Measurements from ENCODE around the gene NAXD. TPM values are rescaled to one million over a fixed set of nuclear protein-coding genes. Genes with fewer than 3 reads are reported as not detected.

Gene NAXD
- total RNA-seq, 1 donor from 2014 or later: 32.7 TPM

GRCh38 chr13:110683203-110683883 is 68.0 kb downstream of the NAXD start:
- no peaks in the 10 kb centered on the region for H3K9me3 Mint-ChIP-seq
- ChIA-PET CTCF (interaction anchor here (0.5 to 1.6 kb wide), 4 partner anchors 34 to 134 kb away, joined by 3 to 5 read pairs (median 3); no protein-coding TSS in a partner anchor), POLR2A (interaction anchor here (1.1 kb wide), 1 partner anchor 241 kb away, joined by 3 read pairs; no protein-coding TSS in a partner anchor)
- DNase-seq (no peak), ATAC-seq (ENCODE audit: low read depth) (no peak)
- peaks cover 74% of the 10 kb centered on the region for H3K36me3 Mint-ChIP-seq (ENCODE audit: low read depth)
- intact Hi-C loops (cut with micrococcal nuclease): loop anchor here (1.0 kb wide), 1 partner anchor 136 kb away; no protein-coding TSS in a partner anchor
- H3K27me3 Mint-ChIP-seq: no peaks in the 10 kb centered on the region
- peaks cover 14% of the 10 kb centered on the region for H3K4me1 Mint-ChIP-seq
- TF ChIP-seq, protein P1, sequence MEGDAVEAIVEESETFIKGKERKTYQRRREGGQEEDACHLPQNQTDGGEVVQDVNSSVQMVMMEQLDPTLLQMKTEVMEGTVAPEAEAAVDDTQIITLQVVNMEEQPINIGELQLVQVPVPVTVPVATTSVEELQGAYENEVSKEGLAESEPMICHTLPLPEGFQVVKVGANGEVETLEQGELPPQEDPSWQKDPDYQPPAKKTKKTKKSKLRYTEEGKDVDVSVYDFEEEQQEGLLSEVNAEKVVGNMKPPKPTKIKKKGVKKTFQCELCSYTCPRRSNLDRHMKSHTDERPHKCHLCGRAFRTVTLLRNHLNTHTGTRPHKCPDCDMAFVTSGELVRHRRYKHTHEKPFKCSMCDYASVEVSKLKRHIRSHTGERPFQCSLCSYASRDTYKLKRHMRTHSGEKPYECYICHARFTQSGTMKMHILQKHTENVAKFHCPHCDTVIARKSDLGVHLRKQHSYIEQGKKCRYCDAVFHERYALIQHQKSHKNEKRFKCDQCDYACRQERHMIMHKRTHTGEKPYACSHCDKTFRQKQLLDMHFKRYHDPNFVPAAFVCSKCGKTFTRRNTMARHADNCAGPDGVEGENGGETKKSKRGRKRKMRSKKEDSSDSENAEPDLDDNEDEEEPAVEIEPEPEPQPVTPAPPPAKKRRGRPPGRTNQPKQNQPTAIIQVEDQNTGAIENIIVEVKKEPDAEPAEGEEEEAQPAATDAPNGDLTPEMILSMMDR (IDR thresholded peaks at IDR 0.05): no peak
- no peak overlapping the region for H3K4me3 Mint-ChIP-seq
- H3K27ac Mint-ChIP-seq: no peak overlapping the region

GRCh38 chr13:110683921-110684320 is 68.6 kb downstream of the NAXD start:
- intact Hi-C loops (cut with micrococcal nuclease): loop anchor here (1.0 kb wide), 1 partner anchor 135 kb away; no protein-coding TSS in a partner anchor
- no peaks in the 10 kb centered on the region for H3K27me3 Mint-ChIP-seq
- H3K27ac Mint-ChIP-seq: no peak overlapping the region
- H3K36me3 Mint-ChIP-seq (ENCODE audit: low read depth): peaks cover 74% of the 10 kb centered on the region
- H3K4me1 Mint-ChIP-seq: peaks cover 8% of the 10 kb centered on the region
- DNase-seq (no peak), ATAC-seq (ENCODE audit: low read depth) (no peak)
- ChIA-PET CTCF (interaction anchor here (0.5 to 1.6 kb wide), 3 partner anchors 34 to 133 kb away, joined by 3 to 5 read pairs (median 3); no protein-coding TSS in a partner anchor), POLR2A (interaction anchor here (0.7 to 1.1 kb wide), 2 partner anchors 28 to 240 kb away, joined by 3 read pairs; no protein-coding TSS in a partner anchor)
- no peak overlapping the region for H3K4me3 Mint-ChIP-seq
- no peaks in the 10 kb centered on the region for H3K9me3 Mint-ChIP-seq
- TF ChIP-seq, protein P1 (IDR thresholded peaks at IDR 0.05): no peak

GRCh38 chr13:110684388-110685056 is 69.2 kb downstream of the NAXD start:
- Mint-ChIP-seq H3K36me3 (ENCODE audit: low read depth) (peaks cover 74% of the 10 kb centered on the region), H3K4me3 (no peak overlapping the region), H3K4me1 (peaks cover 7% of the 10 kb centered on the region), H3K9me3 (no peaks in the 10 kb centered on the region), H3K27ac (no peak overlapping the region), H3K27me3 (no peaks in the 10 kb centered on the region)
- DNase-seq (no peak), ATAC-seq (ENCODE audit: low read depth) (no peak)
- intact Hi-C loops (cut with micrococcal nuclease): no loop called here
- TF ChIP-seq, protein P1 (IDR thresholded peaks at IDR 0.05): no peak
- CTCF ChIA-PET: interaction anchor here (1.6 kb wide), 2 partner anchors 40 to 133 kb away, joined by 3 to 5 read pairs; no protein-coding TSS in a partner anchor
- POLR2A ChIA-PET: interaction anchor here (0.7 kb wide), 1 partner anchor 27 kb away, joined by 3 read pairs; no protein-coding TSS in a partner anchor

DNA sequence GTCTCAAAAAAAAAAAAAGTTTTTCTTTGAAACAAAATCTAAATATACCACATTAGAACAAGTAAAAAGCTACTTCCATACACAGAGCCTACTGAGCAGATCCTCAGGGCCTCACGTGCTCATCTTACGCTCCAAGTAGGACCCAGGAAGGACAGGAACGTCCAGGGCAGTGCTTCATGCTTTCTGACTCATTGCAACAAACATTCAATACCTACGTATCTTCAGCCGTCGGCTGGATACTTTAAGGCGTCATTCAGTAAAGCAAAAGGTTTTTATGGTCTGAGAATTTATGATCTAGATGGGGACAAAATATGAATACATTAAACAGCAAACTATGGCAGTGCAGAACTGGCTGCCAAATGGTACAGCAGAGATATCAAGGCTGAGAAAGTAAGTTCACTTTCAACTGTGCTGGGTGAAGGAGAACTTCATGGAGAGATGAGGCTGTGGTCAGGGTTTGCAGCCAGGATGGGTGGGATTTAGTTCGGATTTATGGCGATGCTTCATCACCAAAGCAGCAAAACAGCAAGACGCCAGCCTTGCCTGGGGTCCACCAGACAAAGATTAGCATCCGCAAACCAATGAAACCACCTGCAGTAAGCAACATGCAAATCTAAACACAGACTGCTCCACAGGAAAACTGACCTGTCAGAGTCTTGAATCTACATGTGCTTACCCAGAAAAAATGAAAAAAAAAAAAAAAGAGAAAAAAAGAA is 70.1 kb downstream of the NAXD start:
- Mint-ChIP-seq H3K27me3 (no peaks in the 10 kb centered on the region), H3K4me1 (peaks cover 4% of the 10 kb centered on the region), H3K36me3 (ENCODE audit: low read depth) (peaks cover 73% of the 10 kb centered on the region), H3K4me3 (no peak overlapping the region), H3K27ac (no peak overlapping the region), H3K9me3 (no peaks in the 10 kb centered on the region)
- ChIA-PET POLR2A (no interaction called here), CTCF (no interaction called here)
- DNase-seq: no peak
- intact Hi-C loops (cut with micrococcal nuclease): no loop called here
- TF ChIP-seq, protein P1 (IDR thresholded peaks at IDR 0.05): no peak
- no peak for ATAC-seq (ENCODE audit: low read depth)

All from activated B cell treated with CpG ODN at 0.5 μM for 24 hours (primary cell).